RWPE1 (cell line): ENCODE measurements around the gene ADSL.

Source experiments
- CTCF ChIA-PET: fragments of 350-600 bp; sonication (Branson Sonifier 250); formaldehyde crosslinking; extraction: SDS; loops from one replicate; lab custom pipeline; 2021; lab: Yijun Ruan, JAX
- POLR2A ChIA-PET: fragments of 400-600 bp; formaldehyde crosslinking; extraction: SDS; loops from one replicate; lab custom pipeline; 2020; ENCODE audit warnings: antibody characterized with exemption; ENCODE audit not compliant: low non-redundant PET; lab: Yijun Ruan, JAX
- DNase-seq: peaks from one replicate; pipeline ENCODE4 v3.0.0; 2012; ENCODE audit warnings: low spot score
- H3K27ac ChIP-seq: fragments of 450-650 bp; 2 replicates; pipeline ENCODE4 v1.5.1; 2017
- TF ChIP-seq, protein P1 (sequence below): fragments of 450-650 bp; conservative IDR thresholded peaks from 2 replicates; pipeline ENCODE4 v1.5.1; 2017; ENCODE audit warnings: low read depth, mild to moderate bottlenecking

ADSL gene

DNA sequence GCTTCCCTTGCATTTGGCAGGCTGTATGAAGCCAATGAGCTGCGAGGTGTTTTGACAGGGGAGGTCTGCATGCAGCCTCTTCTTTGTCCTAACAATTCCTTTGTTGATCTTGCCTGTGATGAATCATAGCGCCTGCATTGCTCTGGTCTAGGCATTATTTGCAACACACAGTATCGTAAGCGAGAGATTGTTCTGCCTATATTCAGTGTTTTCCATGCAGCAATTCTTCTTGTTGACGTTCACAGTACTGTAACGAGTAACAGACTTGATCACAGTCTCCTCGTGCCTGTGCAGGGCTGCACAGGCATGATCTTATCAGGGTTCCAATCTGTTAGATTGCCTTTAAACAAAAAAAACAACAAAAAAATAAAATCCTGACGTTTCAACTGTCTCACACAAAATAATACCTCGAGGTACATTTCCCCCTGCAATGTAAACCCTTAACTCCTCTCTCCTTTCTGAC, 13.9 kb upstream of the ADSL start:
- TF ChIP-seq, protein P1, sequence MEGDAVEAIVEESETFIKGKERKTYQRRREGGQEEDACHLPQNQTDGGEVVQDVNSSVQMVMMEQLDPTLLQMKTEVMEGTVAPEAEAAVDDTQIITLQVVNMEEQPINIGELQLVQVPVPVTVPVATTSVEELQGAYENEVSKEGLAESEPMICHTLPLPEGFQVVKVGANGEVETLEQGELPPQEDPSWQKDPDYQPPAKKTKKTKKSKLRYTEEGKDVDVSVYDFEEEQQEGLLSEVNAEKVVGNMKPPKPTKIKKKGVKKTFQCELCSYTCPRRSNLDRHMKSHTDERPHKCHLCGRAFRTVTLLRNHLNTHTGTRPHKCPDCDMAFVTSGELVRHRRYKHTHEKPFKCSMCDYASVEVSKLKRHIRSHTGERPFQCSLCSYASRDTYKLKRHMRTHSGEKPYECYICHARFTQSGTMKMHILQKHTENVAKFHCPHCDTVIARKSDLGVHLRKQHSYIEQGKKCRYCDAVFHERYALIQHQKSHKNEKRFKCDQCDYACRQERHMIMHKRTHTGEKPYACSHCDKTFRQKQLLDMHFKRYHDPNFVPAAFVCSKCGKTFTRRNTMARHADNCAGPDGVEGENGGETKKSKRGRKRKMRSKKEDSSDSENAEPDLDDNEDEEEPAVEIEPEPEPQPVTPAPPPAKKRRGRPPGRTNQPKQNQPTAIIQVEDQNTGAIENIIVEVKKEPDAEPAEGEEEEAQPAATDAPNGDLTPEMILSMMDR, result no peak
- ChIA-PET CTCF (no interaction called here), POLR2A (no interaction called here)
- H3K27ac ChIP-seq, result no peak overlapping the region
- DNase-seq, result no peak

DNA sequence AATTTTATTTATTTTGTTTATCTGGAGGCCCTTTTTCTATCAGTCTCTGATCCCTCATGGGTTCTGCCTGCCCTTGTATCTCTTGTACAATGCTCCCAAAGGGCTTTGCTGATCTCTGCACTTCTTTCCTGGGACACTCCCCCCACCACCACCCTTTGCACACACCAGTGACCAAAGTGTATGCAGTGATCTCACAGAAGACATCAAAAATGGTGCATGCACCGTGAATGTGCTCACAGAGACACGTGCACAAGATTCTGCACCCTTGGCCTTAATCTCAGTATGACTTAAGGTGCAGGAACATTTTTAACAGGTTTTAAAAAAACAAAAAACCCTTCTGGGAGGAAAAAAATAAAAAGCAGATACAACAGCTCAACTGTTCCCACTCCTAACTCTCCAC, 12.2 kb upstream of the ADSL start:
- no peak overlapping the region for H3K27ac ChIP-seq
- TF ChIP-seq, protein P1, result no peak
- no peak for DNase-seq
- ChIA-PET CTCF (no interaction called here), POLR2A (no interaction called here)

DNA sequence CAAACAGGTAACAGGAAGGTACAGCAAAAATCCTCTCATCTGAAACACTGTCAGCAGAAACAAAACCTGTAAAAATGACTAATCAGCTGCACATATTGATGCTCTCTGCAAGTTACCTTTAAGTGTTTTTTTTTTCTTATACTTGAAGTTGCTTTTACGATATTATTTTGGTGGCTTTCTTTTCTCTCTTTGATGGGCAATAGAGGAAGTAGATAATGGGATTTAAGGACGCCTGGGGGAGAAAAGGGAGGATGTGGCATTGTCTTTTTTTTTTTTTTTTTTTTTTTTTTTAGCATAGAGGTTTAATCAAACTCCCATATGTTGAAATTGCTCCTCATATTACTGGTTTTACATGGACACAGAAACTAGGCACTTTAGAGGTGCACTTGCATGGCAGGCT, 11.4 kb upstream of the ADSL start:
- H3K27ac ChIP-seq, result no peak overlapping the region
- ChIA-PET CTCF (interaction anchor here (0.6 kb wide), 1 partner anchor 371 kb away, joined by 4 read pairs; no protein-coding TSS in a partner anchor), POLR2A (no interaction called here)
- TF ChIP-seq, protein P1, result no peak
- DNase-seq, result no peak

DNA sequence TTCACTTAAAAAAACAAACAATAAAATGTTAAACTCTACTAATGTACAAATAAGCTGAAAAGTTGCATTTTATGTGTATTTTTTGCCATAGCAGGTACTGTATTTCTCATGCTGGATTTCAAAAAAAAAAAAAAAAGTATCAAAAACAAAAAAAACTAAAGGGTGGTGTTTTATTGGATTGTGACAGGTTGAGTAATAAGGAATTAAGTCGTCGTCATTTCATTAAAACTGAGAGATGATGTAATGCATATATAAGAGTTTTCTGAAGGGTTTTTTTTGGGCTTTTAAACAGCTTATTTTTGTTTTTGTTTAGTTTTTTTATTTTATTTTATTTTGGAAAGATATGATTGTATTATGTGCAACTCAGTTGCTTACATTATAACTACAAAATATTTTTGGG, 10.9 kb upstream of the ADSL start:
- DNase-seq, result no peak
- TF ChIP-seq, protein P1, result no peak
- POLR2A ChIA-PET, result no interaction called here
- no peak overlapping the region for H3K27ac ChIP-seq
- CTCF ChIA-PET, result interaction anchor here (0.6 kb wide), 1 partner anchor 370 kb away, joined by 4 read pairs; no protein-coding TSS in a partner anchor

DNA sequence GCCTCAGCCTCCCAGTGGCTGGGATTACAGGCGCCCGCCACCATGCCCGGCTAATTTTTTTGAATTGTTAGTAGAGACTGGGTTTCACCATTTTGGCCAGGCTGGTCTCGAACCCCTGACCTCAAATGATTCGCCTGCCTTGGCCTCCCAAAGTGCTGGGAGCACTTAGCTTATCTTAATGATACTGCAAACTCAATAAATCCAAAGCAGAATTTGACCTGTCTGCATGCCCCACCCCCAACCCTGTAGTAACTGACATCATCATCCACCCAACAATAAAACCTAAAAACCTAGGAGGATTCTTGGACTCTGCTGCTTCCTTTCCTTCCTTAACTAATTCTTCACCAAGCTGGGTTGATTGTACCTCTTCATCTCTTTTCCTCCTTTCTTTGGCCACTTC, 6.3 kb upstream of the ADSL start:
- ChIA-PET POLR2A (no interaction called here), CTCF (no interaction called here)
- no peak overlapping the region for H3K27ac ChIP-seq
- TF ChIP-seq, protein P1, result no peak
- DNase-seq, result no peak

DNA sequence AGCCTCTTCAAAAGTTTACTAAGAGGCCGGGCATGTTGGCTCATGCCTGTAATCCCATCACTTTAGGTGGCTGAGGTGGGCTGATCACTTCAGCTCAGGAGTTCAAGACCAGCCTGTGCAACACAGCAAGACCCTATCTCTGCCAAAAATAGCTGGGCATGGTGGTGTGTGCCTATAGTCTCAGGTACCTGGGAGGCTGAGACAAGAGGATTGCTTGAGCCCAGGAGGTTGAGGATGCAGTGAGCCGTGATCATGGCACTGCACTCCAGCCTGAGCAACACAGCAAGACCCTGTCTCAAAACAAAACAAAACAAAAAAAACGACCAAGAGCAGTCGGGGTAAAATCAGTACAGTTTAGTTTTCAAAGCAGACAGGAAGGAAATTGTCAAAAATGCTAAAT, 4.7 kb upstream of the ADSL start:
- POLR2A ChIA-PET, result interaction anchor here (0.6 kb wide), 1 partner anchor 139 kb away, joined by 4 read pairs; no protein-coding TSS in a partner anchor

More for the DNA sequence above, 4.7 kb upstream of the ADSL start:
- CTCF ChIA-PET, result no interaction called here
- TF ChIP-seq, protein P1, result no peak
- H3K27ac ChIP-seq, result no peak overlapping the region
- DNase-seq, result no peak
